ENCODE data around the gene LMTK2. TPM values are rescaled to one million over a fixed set of nuclear protein-coding genes. Genes with fewer than 3 reads are reported as not detected.

LMTK2 gene
- polyA plus RNA-seq, 2 donors: 7.0 to 9.2 TPM

GRCh38 chr7:98203964-98204605 is 97.4 kb downstream of the LMTK2 start:
- Histone ChIP-seq H3K4me3 (ENCODE audit: low read depth in 1 of 2, low read length in 2 of 2) (no peak overlapping the region), H3K9me3 (ENCODE audit: control insufficient read depth in 2 of 2, insufficient read depth in 1 of 2, low read depth in 1 of 2, low read length in 1 of 2) (no peaks in the 10 kb centered on the region), H3K4me1 (ENCODE audit: control insufficient read depth in 2 of 2, insufficient read depth in 2 of 2, low read length in 1 of 2) (no peaks in the 10 kb centered on the region), H3K36me3 (ENCODE audit: control insufficient read depth in 2 of 2, insufficient read depth in 2 of 2, low read length in 1 of 2) (peaks cover 16 to 24% of the 10 kb centered on the region in 2 donors), H3K27me3 (ENCODE audit: control insufficient read depth in 1 of 2, insufficient read depth in 2 of 2, low read length in 2 of 2) (no peaks in the 10 kb centered on the region), H3K27ac (ENCODE audit: low read depth in 2 of 2, low read length in 1 of 2) (no peak overlapping the region)
- WGBS, 2 donors: 96 to 97% methylated on average over 18 of the region's 18 CpGs

GRCh38 chr7:98204670-98205069 is 98.0 kb downstream of the LMTK2 start:
- H3K27me3 ChIP-seq (ENCODE audit: control insufficient read depth in 1 of 2, insufficient read depth in 2 of 2, low read length in 2 of 2): no peaks in the 10 kb centered on the region
- H3K4me3 ChIP-seq (ENCODE audit: low read depth in 1 of 2, low read length in 2 of 2): no peak overlapping the region
- peaks cover 16 to 24% of the 10 kb centered on the region in 2 donors for H3K36me3 ChIP-seq (ENCODE audit: control insufficient read depth in 2 of 2, insufficient read depth in 2 of 2, low read length in 1 of 2)
- WGBS, 2 donors: 76 to 92% methylated on average over 11 of the region's 11 CpGs
- H3K4me1 ChIP-seq (ENCODE audit: control insufficient read depth in 2 of 2, insufficient read depth in 2 of 2, low read length in 1 of 2): no peaks in the 10 kb centered on the region
- H3K27ac ChIP-seq (ENCODE audit: low read depth in 2 of 2, low read length in 1 of 2): no peak overlapping the region
- no peaks in the 10 kb centered on the region for H3K9me3 ChIP-seq (ENCODE audit: control insufficient read depth in 2 of 2, insufficient read depth in 1 of 2, low read depth in 1 of 2, low read length in 1 of 2)

- WGBS, 2 donors: 92 to 96% methylated on average over 47 of the region's 47 CpGs
- no peaks in the 10 kb centered on the region for H3K27me3 ChIP-seq (ENCODE audit: control insufficient read depth in 1 of 2, insufficient read depth in 2 of 2, low read length in 2 of 2)
- H3K27ac ChIP-seq (ENCODE audit: low read depth in 2 of 2, low read length in 1 of 2): no peak overlapping the region
- H3K4me3 ChIP-seq (ENCODE audit: low read depth in 1 of 2, low read length in 2 of 2): no peak overlapping the region
- no peaks in the 10 kb centered on the region for H3K4me1 ChIP-seq (ENCODE audit: control insufficient read depth in 2 of 2, insufficient read depth in 2 of 2, low read length in 1 of 2)
- H3K9me3 ChIP-seq (ENCODE audit: control insufficient read depth in 2 of 2, insufficient read depth in 1 of 2, low read depth in 1 of 2, low read length in 1 of 2): no peaks in the 10 kb centered on the region
- H3K36me3 ChIP-seq (ENCODE audit: control insufficient read depth in 2 of 2, insufficient read depth in 2 of 2, low read length in 1 of 2): peaks cover 16 to 24% of the 10 kb centered on the region in 2 donors
These were observed 98.6 kb downstream of the LMTK2 start for GRCh38 chr7:98205162-98205845.

- no peak overlapping the region for H3K4me3 ChIP-seq (ENCODE audit: low read depth in 1 of 2, low read length in 2 of 2)
- H3K4me1 ChIP-seq (ENCODE audit: control insufficient read depth in 2 of 2, insufficient read depth in 2 of 2, low read length in 1 of 2): peaks cover 2 to 4% of the 10 kb centered on the region in 2 donors
- H3K9me3 ChIP-seq (ENCODE audit: control insufficient read depth in 2 of 2, insufficient read depth in 1 of 2, low read depth in 1 of 2, low read length in 1 of 2): no peaks in the 10 kb centered on the region
- WGBS, 2 donors: 93 to 94% methylated on average over 47 of the region's 47 CpGs
- no peaks in the 10 kb centered on the region for H3K27me3 ChIP-seq (ENCODE audit: control insufficient read depth in 1 of 2, insufficient read depth in 2 of 2, low read length in 2 of 2)
- H3K27ac ChIP-seq (ENCODE audit: low read depth in 2 of 2, low read length in 1 of 2): no peak overlapping the region
- peaks cover 16 to 24% of the 10 kb centered on the region in 2 donors for H3K36me3 ChIP-seq (ENCODE audit: control insufficient read depth in 2 of 2, insufficient read depth in 2 of 2, low read length in 1 of 2)
These were observed 100.0 kb downstream of the LMTK2 start for GRCh38 chr7:98206451-98207330.

- Histone ChIP-seq H3K27ac (ENCODE audit: low read depth in 2 of 2, low read length in 1 of 2) (no peak overlapping the region), H3K9me3 (ENCODE audit: control insufficient read depth in 2 of 2, insufficient read depth in 1 of 2, low read depth in 1 of 2, low read length in 1 of 2) (no peaks in the 10 kb centered on the region), H3K27me3 (ENCODE audit: control insufficient read depth in 1 of 2, insufficient read depth in 2 of 2, low read length in 2 of 2) (no peaks in the 10 kb centered on the region), H3K4me3 (ENCODE audit: low read depth in 1 of 2, low read length in 2 of 2) (no peak overlapping the region), H3K4me1 (ENCODE audit: control insufficient read depth in 2 of 2, insufficient read depth in 2 of 2, low read length in 1 of 2) (peaks cover 2 to 5% of the 10 kb centered on the region in 2 donors), H3K36me3 (ENCODE audit: control insufficient read depth in 2 of 2, insufficient read depth in 2 of 2, low read length in 1 of 2) (peaks cover 9 to 19% of the 10 kb centered on the region in 2 donors)
- 91 to 93% methylated on average over 17 of the region's 17 CpGs for WGBS, 2 donors
These were observed 102.7 kb downstream of the LMTK2 start for GRCh38 chr7:98209166-98209920.

GRCh38 chr7:98210513-98211220 is 104.0 kb downstream of the LMTK2 start:
- Histone ChIP-seq H3K27me3 (ENCODE audit: control insufficient read depth in 1 of 2, insufficient read depth in 2 of 2, low read length in 2 of 2) (no peaks in the 10 kb centered on the region), H3K27ac (ENCODE audit: low read depth in 2 of 2, low read length in 1 of 2) (no peak overlapping the region), H3K9me3 (ENCODE audit: control insufficient read depth in 2 of 2, insufficient read depth in 1 of 2, low read depth in 1 of 2, low read length in 1 of 2) (no peaks in the 10 kb centered on the region), H3K4me3 (ENCODE audit: low read depth in 1 of 2, low read length in 2 of 2) (peak overlapping the region in 1 of 2 donors; percentile 46), H3K36me3 (ENCODE audit: control insufficient read depth in 2 of 2, insufficient read depth in 2 of 2, low read length in 1 of 2) (peaks cover 9% of the 10 kb centered on the region in 2 donors), H3K4me1 (ENCODE audit: control insufficient read depth in 2 of 2, insufficient read depth in 2 of 2, low read length in 1 of 2) (peaks cover 2 to 5% of the 10 kb centered on the region in 2 donors)
- WGBS, 2 donors: 6% methylated on average over 33 to 48 of the region's 49 CpGs

GRCh38 chr7:98211221-98211675 is 104.6 kb downstream of the LMTK2 start, which contains the start of gene BHLHA15:
Gene BHLHA15 (plus strand): TSS chr7:98211439. CDS start chr7:98212310, 871 bp downstream.
- WGBS, 2 donors: 3 to 10% methylated on average over 2 to 45 of the region's 45 CpGs
- peaks cover 2 to 5% of the 10 kb centered on the region in 2 donors for H3K4me1 ChIP-seq (ENCODE audit: control insufficient read depth in 2 of 2, insufficient read depth in 2 of 2, low read length in 1 of 2)
- H3K27ac ChIP-seq (ENCODE audit: low read depth in 2 of 2, low read length in 1 of 2): no peak within 1 kb of the TSS
- no peaks in the 10 kb centered on the region for H3K9me3 ChIP-seq (ENCODE audit: control insufficient read depth in 2 of 2, insufficient read depth in 1 of 2, low read depth in 1 of 2, low read length in 1 of 2)
- H3K36me3 ChIP-seq (ENCODE audit: control insufficient read depth in 2 of 2, insufficient read depth in 2 of 2, low read length in 1 of 2): peaks cover 9 to 10% of the 10 kb centered on the region in 2 donors
- peak within 1 kb of the TSS; percentile 15 to 46 for H3K4me3 ChIP-seq (ENCODE audit: low read depth in 1 of 2, low read length in 2 of 2)
- H3K27me3 ChIP-seq (ENCODE audit: control insufficient read depth in 1 of 2, insufficient read depth in 2 of 2, low read length in 2 of 2): no peaks in the 10 kb centered on the region

GRCh38 chr7:98211676-98212531 is 105.2 kb downstream of the LMTK2 start:
- Histone ChIP-seq H3K4me1 (ENCODE audit: control insufficient read depth in 2 of 2, insufficient read depth in 2 of 2, low read length in 1 of 2) (peaks cover 2 to 5% of the 10 kb centered on the region in 2 donors), H3K27me3 (ENCODE audit: control insufficient read depth in 1 of 2, insufficient read depth in 2 of 2, low read length in 2 of 2) (no peaks in the 10 kb centered on the region), H3K4me3 (ENCODE audit: low read depth in 1 of 2, low read length in 2 of 2) (peak overlapping the region; percentile 15 to 46), H3K9me3 (ENCODE audit: control insufficient read depth in 2 of 2, insufficient read depth in 1 of 2, low read depth in 1 of 2, low read length in 1 of 2) (no peaks in the 10 kb centered on the region), H3K27ac (ENCODE audit: low read depth in 2 of 2, low read length in 1 of 2) (no peak overlapping the region), H3K36me3 (ENCODE audit: control insufficient read depth in 2 of 2, insufficient read depth in 2 of 2, low read length in 1 of 2) (peaks cover 3 to 4% of the 10 kb centered on the region in 2 donors)
- WGBS, 2 donors: 73 to 79% methylated on average over 49 of the region's 49 CpGs

All from esophagus (tissue), 2 donors.